A549 (cell line): ENCODE measurements around the gene NTM.

Experiments used
- BCL3 ChIP-seq: fragments of >200 bp; sonication (Bioruptor Twin); formaldehyde crosslinking; IDR thresholded peaks from 3 replicates; pipeline ENCODE4 v1.6.1; 2016
- CHD4 ChIP-seq: fragments of 200-600 bp; sonication (generic); IDR thresholded peaks from 2 replicates; pipeline ENCODE4 v1.6.1; 2016; ENCODE audit warnings: antibody characterized with exemption, mild to moderate bottlenecking, borderline replicate concordance
- CTCF ChIP-seq: fragments of >200 bp; sonication (Bioruptor Twin); formaldehyde crosslinking; IDR thresholded peaks from 3 replicates; pipeline ENCODE4 v1.5.1; 2016
- EP300 ChIP-seq, 2 experiments: fragments of >200 bp; sonication (Bioruptor Twin); formaldehyde crosslinking; IDR thresholded peaks; 2 replicates in 1 of 2; 3 replicates in 1 of 2; pipeline ENCODE4 v1.6.1; 2016 to 2017
- FOSL2 ChIP-seq, 2 experiments: fragments of 450-650 bp in 1 of 2; fragments of >200 bp in 1 of 2; sonication (Bioruptor Twin) in 1 of 2; formaldehyde crosslinking; IDR thresholded peaks; 2 replicates each; pipeline versions ENCODE4 v1.5.0 to v1.6.1; 2016 to 2020; ENCODE audit warnings: mild to moderate bottlenecking in 1 of 2, moderate library complexity in 1 of 2
- HMGXB4 ChIP-seq: fragments of 250-450 bp; sonication (Bioruptor Pico); IDR thresholded peaks from 2 replicates; pipeline ENCODE4 v1.5.0; 2021; ENCODE audit warnings: mild to moderate bottlenecking, moderate library complexity, borderline replicate concordance
- MAX ChIP-seq: IDR thresholded peaks from 2 replicates; pipeline ENCODE4 v1.6.1; 2012
- PHF8 ChIP-seq: fragments of 200-600 bp; sonication (generic); IDR thresholded peaks from 2 replicates; pipeline ENCODE4 v1.6.1; 2016; ENCODE audit warnings: low read depth, mild to moderate bottlenecking, antibody characterized with exemption, moderate library complexity, borderline replicate concordance
- POLR2A ChIP-seq: IDR thresholded peaks from 2 replicates; pipeline ENCODE4 v1.6.1; 2012; ENCODE audit warnings: mild to moderate bottlenecking, low read length
- REST ChIP-seq: fragments of 200-600 bp; sonication (generic); IDR thresholded peaks from 2 replicates; pipeline ENCODE4 v1.6.1; 2016; ENCODE audit warnings: antibody characterized with exemption, mild to moderate bottlenecking, moderate library complexity
- RNF2 ChIP-seq: fragments of 200-600 bp; sonication (generic); IDR thresholded peaks from 2 replicates; pipeline ENCODE4 v1.6.1; 2016; ENCODE audit warnings: low read depth, mild to moderate bottlenecking, antibody characterized with exemption, moderate library complexity, borderline replicate concordance
- USF2 ChIP-seq: fragments of 450-650 bp; IDR thresholded peaks from 2 replicates; pipeline ENCODE4 v1.6.1; 2014; ENCODE audit warnings: antibody characterized with exemption

GRCh38 chr11:132284048-132284447 lies 913.6 kb downstream of the NTM start:
- TF ChIP-seq EP300 (IDR thresholded peaks at IDR 0.05) (no peak), CTCF (no peak), POLR2A (no peak), MAX (no peak), REST (no peak), BCL3 (no peak), FOSL2 (IDR thresholded peaks at IDR 0.05) (no peak), FOSL2 (CRISPR knock-in tag; IDR thresholded peaks at IDR 0.05) (no peak), HMGXB4 (CRISPR knock-in tag) (no peak), PHF8 (no peak), USF2 (no peak), RNF2 (no peak), CHD4 (no peak)
